ENCODE data around the gene EIF2D. TPM values are rescaled to one million over a fixed set of nuclear protein-coding genes. Genes with fewer than 3 reads are reported as not detected.

Gene EIF2D
- total and polyA plus RNA-seq, 2 of the 13 experiments (the other 11 are each of a cell fraction or from before 2014, with no cell fraction given), result 45.1 to 64.9 TPM

DNA sequence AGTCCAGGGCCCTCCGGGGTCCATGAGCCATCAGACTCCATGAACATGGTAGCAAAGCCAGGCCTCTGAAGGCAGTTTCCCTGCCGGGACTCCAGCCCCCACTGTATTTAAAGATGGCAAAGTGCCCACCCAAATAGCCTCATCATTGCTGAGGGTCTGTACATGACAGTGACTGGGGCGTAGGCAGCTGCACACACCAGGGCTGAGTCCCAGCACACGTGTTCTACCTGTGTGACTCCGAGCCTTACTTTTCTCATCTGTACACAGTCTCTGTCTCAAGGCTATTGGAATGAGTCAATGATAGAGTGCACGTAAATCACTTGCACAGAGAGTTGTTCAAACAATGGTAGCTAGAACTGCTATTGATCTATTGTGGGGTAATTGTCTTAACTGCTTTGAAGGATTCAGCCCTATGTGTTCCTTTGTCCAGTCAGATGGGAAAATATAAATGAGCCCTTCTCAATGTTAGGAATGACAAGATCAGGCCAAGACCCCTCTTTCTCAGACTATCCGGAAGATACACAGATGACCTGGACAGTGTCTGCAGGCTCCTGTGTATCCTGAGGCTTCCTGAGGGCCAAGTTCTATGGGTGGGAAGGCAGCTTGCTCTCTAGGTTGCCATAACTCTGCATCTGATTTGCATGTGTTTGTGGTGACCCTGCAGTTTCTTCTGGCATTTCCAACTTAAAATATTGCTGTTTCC, 56.1 kb downstream of the EIF2D start (continued):
- TF ChIP-seq, protein P1, sequence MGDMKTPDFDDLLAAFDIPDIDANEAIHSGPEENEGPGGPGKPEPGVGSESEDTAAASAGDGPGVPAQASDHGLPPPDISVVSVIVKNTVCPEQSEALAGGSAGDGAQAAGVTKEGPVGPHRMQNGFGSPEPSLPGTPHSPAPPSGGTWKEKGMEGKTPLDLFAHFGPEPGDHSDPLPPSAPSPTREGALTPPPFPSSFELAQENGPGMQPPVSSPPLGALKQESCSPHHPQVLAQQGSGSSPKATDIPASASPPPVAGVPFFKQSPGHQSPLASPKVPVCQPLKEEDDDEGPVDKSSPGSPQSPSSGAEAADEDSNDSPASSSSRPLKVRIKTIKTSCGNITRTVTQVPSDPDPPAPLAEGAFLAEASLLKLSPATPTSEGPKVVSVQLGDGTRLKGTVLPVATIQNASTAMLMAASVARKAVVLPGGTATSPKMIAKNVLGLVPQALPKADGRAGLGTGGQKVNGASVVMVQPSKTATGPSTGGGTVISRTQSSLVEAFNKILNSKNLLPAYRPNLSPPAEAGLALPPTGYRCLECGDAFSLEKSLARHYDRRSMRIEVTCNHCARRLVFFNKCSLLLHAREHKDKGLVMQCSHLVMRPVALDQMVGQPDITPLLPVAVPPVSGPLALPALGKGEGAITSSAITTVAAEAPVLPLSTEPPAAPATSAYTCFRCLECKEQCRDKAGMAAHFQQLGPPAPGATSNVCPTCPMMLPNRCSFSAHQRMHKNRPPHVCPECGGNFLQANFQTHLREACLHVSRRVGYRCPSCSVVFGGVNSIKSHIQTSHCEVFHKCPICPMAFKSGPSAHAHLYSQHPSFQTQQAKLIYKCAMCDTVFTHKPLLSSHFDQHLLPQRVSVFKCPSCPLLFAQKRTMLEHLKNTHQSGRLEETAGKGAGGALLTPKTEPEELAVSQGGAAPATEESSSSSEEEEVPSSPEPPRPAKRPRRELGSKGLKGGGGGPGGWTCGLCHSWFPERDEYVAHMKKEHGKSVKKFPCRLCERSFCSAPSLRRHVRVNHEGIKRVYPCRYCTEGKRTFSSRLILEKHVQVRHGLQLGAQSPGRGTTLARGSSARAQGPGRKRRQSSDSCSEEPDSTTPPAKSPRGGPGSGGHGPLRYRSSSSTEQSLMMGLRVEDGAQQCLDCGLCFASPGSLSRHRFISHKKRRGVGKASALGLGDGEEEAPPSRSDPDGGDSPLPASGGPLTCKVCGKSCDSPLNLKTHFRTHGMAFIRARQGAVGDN (CRISPR knock-in tag; IDR thresholded peaks at IDR 0.05), result no peak
- TF ChIP-seq BCL6 (CRISPR knock-in tag; IDR thresholded peaks at IDR 0.05) (peak; percentile 69), CEBPB (IDR thresholded peaks at IDR 0.05; ENCODE audit: borderline replicate concordance, low read depth, low read length) (0 out of 2 replicates have a peak, but pooled peaks have one; percentile 4), ZNF224 (CRISPR knock-in tag; IDR thresholded peaks at IDR 0.05) (no peak), SKI (IDR thresholded peaks at IDR 0.05; ENCODE audit: partially characterized antibody) (peak; percentile 71), DR1 (CRISPR knock-in tag; IDR thresholded peaks at IDR 0.05) (no peak), ZNF263 (CRISPR knock-in tag; IDR thresholded peaks at IDR 0.05) (no peak), ATRX (CRISPR knock-in tag; IDR thresholded peaks at IDR 0.05; ENCODE audit: borderline replicate concordance) (no peak), MAZ (IDR thresholded peaks at IDR 0.05; ENCODE audit: borderline replicate concordance, low read depth, low read length) (no peak), MAZ (CRISPR knock-in tag; IDR thresholded peaks at IDR 0.05; ENCODE audit: low read depth) (no peak), PRDM15 (CRISPR knock-in tag; IDR thresholded peaks at IDR 0.05) (no peak), ZNF570 (CRISPR knock-in tag; IDR thresholded peaks at IDR 0.05; ENCODE audit: borderline replicate concordance) (no peak), ZNF766 (CRISPR knock-in tag; IDR thresholded peaks at IDR 0.05; ENCODE audit: borderline replicate concordance) (no peak), SOX6 (IDR thresholded peaks at IDR 0.05) (no peak), SOX6 (CRISPR knock-in tag; IDR thresholded peaks at IDR 0.05) (peak; percentile 96)
- TF ChIP-seq, protein P2, sequence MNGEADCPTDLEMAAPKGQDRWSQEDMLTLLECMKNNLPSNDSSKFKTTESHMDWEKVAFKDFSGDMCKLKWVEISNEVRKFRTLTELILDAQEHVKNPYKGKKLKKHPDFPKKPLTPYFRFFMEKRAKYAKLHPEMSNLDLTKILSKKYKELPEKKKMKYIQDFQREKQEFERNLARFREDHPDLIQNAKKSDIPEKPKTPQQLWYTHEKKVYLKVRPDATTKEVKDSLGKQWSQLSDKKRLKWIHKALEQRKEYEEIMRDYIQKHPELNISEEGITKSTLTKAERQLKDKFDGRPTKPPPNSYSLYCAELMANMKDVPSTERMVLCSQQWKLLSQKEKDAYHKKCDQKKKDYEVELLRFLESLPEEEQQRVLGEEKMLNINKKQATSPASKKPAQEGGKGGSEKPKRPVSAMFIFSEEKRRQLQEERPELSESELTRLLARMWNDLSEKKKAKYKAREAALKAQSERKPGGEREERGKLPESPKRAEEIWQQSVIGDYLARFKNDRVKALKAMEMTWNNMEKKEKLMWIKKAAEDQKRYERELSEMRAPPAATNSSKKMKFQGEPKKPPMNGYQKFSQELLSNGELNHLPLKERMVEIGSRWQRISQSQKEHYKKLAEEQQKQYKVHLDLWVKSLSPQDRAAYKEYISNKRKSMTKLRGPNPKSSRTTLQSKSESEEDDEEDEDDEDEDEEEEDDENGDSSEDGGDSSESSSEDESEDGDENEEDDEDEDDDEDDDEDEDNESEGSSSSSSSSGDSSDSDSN (CRISPR knock-in tag; IDR thresholded peaks at IDR 0.05), result no peak
- TF ChIP-seq, protein P3, sequence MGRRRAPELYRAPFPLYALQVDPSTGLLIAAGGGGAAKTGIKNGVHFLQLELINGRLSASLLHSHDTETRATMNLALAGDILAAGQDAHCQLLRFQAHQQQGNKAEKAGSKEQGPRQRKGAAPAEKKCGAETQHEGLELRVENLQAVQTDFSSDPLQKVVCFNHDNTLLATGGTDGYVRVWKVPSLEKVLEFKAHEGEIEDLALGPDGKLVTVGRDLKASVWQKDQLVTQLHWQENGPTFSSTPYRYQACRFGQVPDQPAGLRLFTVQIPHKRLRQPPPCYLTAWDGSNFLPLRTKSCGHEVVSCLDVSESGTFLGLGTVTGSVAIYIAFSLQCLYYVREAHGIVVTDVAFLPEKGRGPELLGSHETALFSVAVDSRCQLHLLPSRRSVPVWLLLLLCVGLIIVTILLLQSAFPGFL (CRISPR knock-in tag; IDR thresholded peaks at IDR 0.05), result no peak
